ENCODE results near the gene MMP11. TPM values are rescaled to one million over a fixed set of nuclear protein-coding genes. Genes with fewer than 3 reads are reported as not detected.
A peak's percentile ranks its signal among the peaks of the same experiment; 100 is the strongest.

The MMP11 gene
- polyA plus RNA-seq, 1 donor from 2014 or later = 9.3 TPM

- peak overlapping the region; percentile 100 for H3K9ac ChIP-seq (ENCODE audit: low read length)
- no peaks in the 10 kb centered on the region for H3K27me3 ChIP-seq (ENCODE audit: insufficient read depth, low read depth, low read length)
- peaks cover 39% of the 10 kb centered on the region for H3K79me2 ChIP-seq (replicated peaks; ENCODE audit: insufficient read depth, low read length)
- peak overlapping the region; percentile 99 for H3K27ac ChIP-seq (ENCODE audit: low read length)
- TF ChIP-seq SMC3 (conservative IDR thresholded peaks at IDR 0.05; ENCODE audit: poor library complexity) = no peak
- no peak for TF ChIP-seq EZH2 (IDR thresholded peaks at IDR 0.05; ENCODE audit: borderline replicate concordance, insufficient read depth, low read length, poor library complexity, severe bottlenecking)
- no peak for TF ChIP-seq POLR2AphosphoS5 (IDR thresholded peaks at IDR 0.05)
- no peak for TF ChIP-seq REST (IDR thresholded peaks at IDR 0.05; ENCODE audit: borderline replicate concordance)
- no peak for TF ChIP-seq MXI1 (conservative IDR thresholded peaks at IDR 0.05; ENCODE audit: poor library complexity, severe bottlenecking)
- no peak for TF ChIP-seq TAF1 (IDR thresholded peaks at IDR 0.05; ENCODE audit: low read depth)
- no peak for TF ChIP-seq EP300 (conservative IDR thresholded peaks at IDR 0.05; ENCODE audit: poor library complexity, severe bottlenecking)
- TF ChIP-seq CTCF (IDR thresholded peaks at IDR 0.05; ENCODE audit: poor library complexity, severe bottlenecking) = no peak
- no peak for TF ChIP-seq RAD21 (conservative IDR thresholded peaks at IDR 0.05)
- no peaks in the 10 kb centered on the region for H4K20me1 ChIP-seq (ENCODE audit: insufficient read depth)
- peak overlapping the region; percentile 92 for H2AFZ ChIP-seq (ENCODE audit: low read depth, low read length)
- H3K9me3 ChIP-seq (ENCODE audit: low read length) = no peaks in the 10 kb centered on the region
- peak overlapping the region; percentile 83 for H3K4me3 ChIP-seq (ENCODE audit: low read length)
- H3F3A ChIP-seq (ENCODE audit: insufficient read depth, low read length, poor library complexity, severe bottlenecking) = no peaks in the 10 kb centered on the region
- H3K36me3 ChIP-seq (ENCODE audit: insufficient read depth, low read length) = no peaks in the 10 kb centered on the region
- H3K9me2 ChIP-seq (ENCODE audit: insufficient read depth, low read length) = no peaks in the 10 kb centered on the region
- peak overlapping the region; percentile 81 for H3K4me2 ChIP-seq (ENCODE audit: low read length)
Measured at GRCh38 chr22:23786261-23786710, 13.6 kb downstream of the MMP11 start.

GRCh38 chr22:23786752-23787599 lies 14.3 kb downstream of the MMP11 start, which contains the start of gene SMARCB1:
TSS of gene SMARCB1 (plus strand) at chr22:23786966. CDS start at chr22:23787170, 204 bp downstream.
- Histone ChIP-seq H3K27ac (ENCODE audit: low read length) (peak within 1 kb of the TSS; percentile 99), H3K36me3 (ENCODE audit: insufficient read depth, low read length) (no peaks in the 10 kb centered on the region), H4K20me1 (ENCODE audit: insufficient read depth) (peaks cover 3% of the 10 kb centered on the region), H3F3A (ENCODE audit: insufficient read depth, low read length, poor library complexity, severe bottlenecking) (no peaks in the 10 kb centered on the region), H3K9me3 (ENCODE audit: low read length) (no peaks in the 10 kb centered on the region), H3K4me3 (ENCODE audit: low read length) (peak within 1 kb of the TSS; percentile 83), H3K27me3 (ENCODE audit: insufficient read depth, low read depth, low read length) (no peaks in the 10 kb centered on the region), H3K9ac (ENCODE audit: low read length) (peak within 1 kb of the TSS; percentile 100), H2AFZ (ENCODE audit: low read depth, low read length) (peak within 1 kb of the TSS; percentile 92), H3K79me2 (replicated peaks; ENCODE audit: insufficient read depth, low read length) (peaks cover 46% of the 10 kb centered on the region), H3K4me2 (ENCODE audit: low read length) (peak within 1 kb of the TSS; percentile 81), H3K9me2 (ENCODE audit: insufficient read depth, low read length) (no peaks in the 10 kb centered on the region)
- TF ChIP-seq REST (IDR thresholded peaks at IDR 0.05; ENCODE audit: borderline replicate concordance) (peak; percentile 72), RAD21 (conservative IDR thresholded peaks at IDR 0.05) (peak; percentile 45), EP300 (conservative IDR thresholded peaks at IDR 0.05; ENCODE audit: poor library complexity, severe bottlenecking) (peak; percentile 59), MXI1 (conservative IDR thresholded peaks at IDR 0.05; ENCODE audit: poor library complexity, severe bottlenecking) (no peak), TAF1 (IDR thresholded peaks at IDR 0.05; ENCODE audit: low read depth) (peak; percentile 33), SMC3 (conservative IDR thresholded peaks at IDR 0.05; ENCODE audit: poor library complexity) (peak; percentile 46), POLR2AphosphoS5 (IDR thresholded peaks at IDR 0.05) (peak; percentile 95), EZH2 (IDR thresholded peaks at IDR 0.05; ENCODE audit: borderline replicate concordance, insufficient read depth, low read length, poor library complexity, severe bottlenecking) (no peak)

Data from neural cell (in vitro differentiated cells).